SK-N-MC (cell line): ENCODE data around the gene RACGAP1.

ENCODE experiments used
- DNase-seq: peaks from one replicate; pipeline ENCODE4 v3.0.0-alpha.2; 2011; ENCODE audit warnings: low read depth, low spot score
- H3K27ac ChIP-seq: fragments of 200-600 bp; sonication (generic); 2 replicates; pipeline ENCODE4 v1.5.1; 2016; ENCODE audit warnings: mixed run types
- H3K36me3 ChIP-seq: fragments of 200-600 bp; sonication (generic); 2 replicates; pipeline ENCODE4 v1.6.1; 2017; ENCODE audit warnings: antibody characterized with exemption, low read length, mixed read lengths; ENCODE audit not compliant: insufficient read depth
- H3K4me3 ChIP-seq: fragments of 200-600 bp; sonication (generic); 2 replicates; pipeline ENCODE4 v1.5.1; 2016
- H3K9ac ChIP-seq: fragments of 200-600 bp; sonication (generic); 2 replicates; pipeline ENCODE4 v1.8.0; 2017; ENCODE audit warnings: mixed run types, mixed read lengths; ENCODE audit not compliant: insufficient read length
- H3K9me3 ChIP-seq: fragments of 200-600 bp; sonication (generic); 2 replicates; pipeline ENCODE4 v1.6.1; 2017; ENCODE audit warnings: low read depth, mild to moderate bottlenecking, antibody characterized with exemption, low read length, moderate library complexity, mixed read lengths
- EZH2 ChIP-seq: fragments of 200-600 bp; sonication (generic); IDR thresholded peaks from one replicate; pipeline ENCODE4 v1.6.1; 2017; ENCODE audit warnings: antibody characterized with exemption
- FOXP2 ChIP-seq: optimal IDR thresholded peaks from 2 replicates; pipeline ENCODE3; 2011; ENCODE audit warnings: mild to moderate bottlenecking, moderate library complexity; ENCODE audit not compliant: insufficient read depth; ENCODE audit errors: extremely low read length, control extremely low read depth
- POLR2AphosphoS5 ChIP-seq: IDR thresholded peaks from 2 replicates; pipeline ENCODE4 v1.6.1; 2012; ENCODE audit warnings: mild to moderate bottlenecking, low read depth, low read length, borderline replicate concordance

The RACGAP1 gene

GRCh38 chr12:49974231-49974675 lies 51.0 kb downstream of the RACGAP1 start:
- no peak for DNase-seq
- TF ChIP-seq EZH2 (no peak), POLR2AphosphoS5 (no peak), FOXP2 (no peak)
- Histone ChIP-seq H3K9me3 (no peaks in the 10 kb centered on the region), H3K27ac (no peak overlapping the region), H3K36me3 (no peaks in the 10 kb centered on the region), H3K9ac (no peak overlapping the region), H3K4me3 (no peak overlapping the region)

- TF ChIP-seq POLR2AphosphoS5 = no peak
- Histone ChIP-seq H3K36me3 (no peaks in the 10 kb centered on the region), H3K4me3 (no peak overlapping the region), H3K9ac (no peak overlapping the region), H3K9me3 (no peaks in the 10 kb centered on the region), H3K27ac (no peak overlapping the region)
- DNase-seq = no peak
Measured at GRCh38 chr12:49973361-49973830, 51.9 kb downstream of the RACGAP1 start.

GRCh38 chr12:49972641-49973360 lies 52.5 kb downstream of the RACGAP1 start, which contains the start of gene AQP6:
Gene AQP6, plus strand, starts transcription at chr12:49972947. Its CDS starts 227 bp downstream, at chr12:49973174.
- no peak within 1 kb of the TSS for H3K27ac ChIP-seq
- TF ChIP-seq FOXP2 (no peak), POLR2AphosphoS5 (no peak), EZH2 (no peak)
- DNase-seq = no peak
- no peak within 1 kb of the TSS for H3K9ac ChIP-seq
- H3K9me3 ChIP-seq = no peaks in the 10 kb centered on the region
- H3K4me3 ChIP-seq = no peak within 1 kb of the TSS
- no peaks in the 10 kb centered on the region for H3K36me3 ChIP-seq

- no peak overlapping the region for H3K27ac ChIP-seq
- DNase-seq = no peak
- TF ChIP-seq POLR2AphosphoS5 (no peak), FOXP2 (no peak), EZH2 (no peak)
- no peaks in the 10 kb centered on the region for H3K9me3 ChIP-seq
- H3K36me3 ChIP-seq = no peaks in the 10 kb centered on the region
- no peak overlapping the region for H3K4me3 ChIP-seq
- no peak overlapping the region for H3K9ac ChIP-seq
Measured at GRCh38 chr12:49972129-49972528, 53.2 kb downstream of the RACGAP1 start.

GRCh38 chr12:49971141-49971540 lies 54.2 kb downstream of the RACGAP1 start:
- DNase-seq = no peak
- Histone ChIP-seq H3K9me3 (no peaks in the 10 kb centered on the region), H3K4me3 (no peak overlapping the region), H3K27ac (no peak overlapping the region), H3K9ac (no peak overlapping the region), H3K36me3 (no peaks in the 10 kb centered on the region)
- no peak for TF ChIP-seq EZH2
- no peak for TF ChIP-seq FOXP2
- TF ChIP-seq POLR2AphosphoS5 = no peak

GRCh38 chr12:49970658-49971057 lies 54.6 kb downstream of the RACGAP1 start:
- no peak overlapping the region for H3K9ac ChIP-seq
- no peaks in the 10 kb centered on the region for H3K36me3 ChIP-seq
- TF ChIP-seq POLR2AphosphoS5 (no peak), EZH2 (no peak), FOXP2 (no peak)
- no peak overlapping the region for H3K27ac ChIP-seq
- no peak overlapping the region for H3K4me3 ChIP-seq
- no peak for DNase-seq
- H3K9me3 ChIP-seq = no peaks in the 10 kb centered on the region

- Histone ChIP-seq H3K27ac (no peak overlapping the region), H3K9me3 (no peaks in the 10 kb centered on the region), H3K9ac (no peak overlapping the region), H3K36me3 (no peaks in the 10 kb centered on the region), H3K4me3 (no peak overlapping the region)
- TF ChIP-seq FOXP2 (no peak), EZH2 (no peak), POLR2AphosphoS5 (no peak)
- no peak for DNase-seq
Measured at GRCh38 chr12:49969651-49970429, 55.5 kb downstream of the RACGAP1 start.

GRCh38 chr12:49969027-49969426 lies 56.3 kb downstream of the RACGAP1 start:
- Histone ChIP-seq H3K9ac (no peak overlapping the region), H3K4me3 (no peak overlapping the region), H3K9me3 (no peaks in the 10 kb centered on the region), H3K27ac (no peak overlapping the region), H3K36me3 (no peaks in the 10 kb centered on the region)
- DNase-seq = no peak
- TF ChIP-seq POLR2AphosphoS5 (no peak), EZH2 (no peak), FOXP2 (no peak)
